A673 (cell line): ENCODE data around the gene ERO1B. TPM values are rescaled to one million over a fixed set of nuclear protein-coding genes. Genes with fewer than 3 reads are reported as not detected.

Experiments used
- BruUV-seq: library from RNA; stranded (reverse); fragments of 400-500 nt; replicated peaks from 2 replicates; lab custom pipeline; 2021; lab: Mats Ljungman, UMichigan
- CTCF ChIA-PET: fragments of 300-600 bp; sonication (Branson Sonifier 250); formaldehyde crosslinking; loops from one replicate; lab custom pipeline; 2022; ENCODE audit warnings: antibody characterized with exemption; lab: Charles Lee
- POLR2A ChIA-PET: fragments of 300-600 bp; sonication (Branson Sonifier 250); formaldehyde crosslinking; loops from one replicate; lab custom pipeline; 2022; ENCODE audit warnings: antibody characterized with exemption; ENCODE audit not compliant: low non-redundant PET; lab: Charles Lee
- DNase-seq: peaks from one replicate; pipeline ENCODE4 v3.0.0-alpha.2; 2015; ENCODE audit warnings: low spot score
- H3K27ac ChIP-seq: fragments of 200-600 bp; sonication (generic); 2 replicates; pipeline ENCODE4 v1.5.1; 2016; ENCODE audit warnings: mixed run types, low read depth, mild to moderate bottlenecking, mixed read lengths, antibody characterized with exemption, low read length; ENCODE audit not compliant: poor library complexity, severe bottlenecking
- H3K27me3 ChIP-seq: fragments of 200-600 bp; sonication (generic); replicated peaks from 2 replicates; pipeline ENCODE4 v1.6.1; 2017; ENCODE audit warnings: mixed run types, low read depth, mild to moderate bottlenecking, mixed read lengths, antibody characterized with exemption, low read length; ENCODE audit not compliant: insufficient read depth, poor library complexity
- H3K36me3 ChIP-seq: fragments of 200-600 bp; sonication (generic); 2 replicates; pipeline ENCODE4 v1.6.1; 2016; ENCODE audit warnings: mixed run types, mild to moderate bottlenecking, mixed read lengths, antibody characterized with exemption, low read length; ENCODE audit not compliant: insufficient read depth, poor library complexity, severe bottlenecking
- H3K4me1 ChIP-seq: fragments of 200-600 bp; sonication (generic); 2 replicates; pipeline ENCODE4 v1.6.1; 2017; ENCODE audit warnings: mixed run types, mild to moderate bottlenecking, mixed read lengths, antibody characterized with exemption, low read length; ENCODE audit not compliant: insufficient read depth, poor library complexity, severe bottlenecking
- H3K4me3 ChIP-seq: fragments of 200-600 bp; sonication (generic); 2 replicates; pipeline ENCODE4 v1.5.1; 2016; ENCODE audit warnings: low read depth, mixed run types, mild to moderate bottlenecking, mixed read lengths, low read length; ENCODE audit not compliant: poor library complexity, severe bottlenecking
- H3K9me3 ChIP-seq: fragments of 200-600 bp; sonication (generic); 2 replicates; pipeline ENCODE4 v1.6.1; 2016; ENCODE audit warnings: mixed run types, low read depth, mild to moderate bottlenecking, mixed read lengths, antibody characterized with exemption, low read length; ENCODE audit not compliant: poor library complexity, severe bottlenecking
- EZH2 ChIP-seq: fragments of 200-600 bp; sonication (generic); IDR thresholded peaks from 2 replicates; pipeline ENCODE4 v1.6.1; 2017; ENCODE audit warnings: borderline replicate concordance, low read depth, mild to moderate bottlenecking, mixed read lengths, antibody characterized with exemption, low read length; ENCODE audit not compliant: poor library complexity, severe bottlenecking
- intact Hi-C: fragments of 100-400 bp; cut with micrococcal nuclease; formaldehyde crosslinking; loops from one replicate; pipeline ENCODE4 v1.10.0; 2022; ENCODE audit not compliant: unreplicated experiment
- total RNA-seq: library from RNA; stranded (reverse); gene quantifications from 2 replicates; pipeline ENCODE4 v1.2.3, GENCODE V29; 2021
- TF ChIP-seq, protein P1 (sequence below): fragments of 300-800, 200-600 bp; sonication (generic); conservative IDR thresholded peaks from 2 replicates; pipeline ENCODE4 v1.5.1; 2017; ENCODE audit warnings: low read depth, mild to moderate bottlenecking, antibody characterized with exemption, low read length, moderate library complexity, mixed read lengths

The ERO1B gene
- total RNA-seq, 1 experiment from 2014 or later: 3.4 TPM

DNA sequence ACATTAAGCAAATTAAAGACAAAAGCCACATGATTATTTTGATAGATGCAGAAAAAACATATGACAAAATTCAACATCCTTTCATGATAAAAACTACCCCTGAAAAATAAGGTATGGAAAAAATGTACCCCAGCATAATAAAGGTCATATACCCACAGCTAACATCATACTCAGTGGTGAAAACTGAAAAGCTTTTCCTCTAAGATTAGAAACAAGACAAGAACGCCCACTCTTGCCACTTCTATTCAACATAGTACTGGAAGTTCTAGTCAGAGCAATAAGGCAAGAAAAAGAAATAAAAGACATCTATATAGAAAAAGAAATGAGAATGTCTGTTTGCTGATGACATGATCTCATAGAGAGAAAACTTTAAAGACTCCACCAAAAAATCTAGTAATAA, 20.7 kb downstream of the ERO1B start:
- no peaks in the 10 kb centered on the region for H3K4me1 ChIP-seq
- no peaks in the 10 kb centered on the region for H3K27me3 ChIP-seq
- no peak overlapping the region for H3K4me3 ChIP-seq
- no peak overlapping the region for H3K27ac ChIP-seq
- CTCF ChIA-PET: no interaction called here
- no peak for TF ChIP-seq EZH2
- TF ChIP-seq, protein P1, sequence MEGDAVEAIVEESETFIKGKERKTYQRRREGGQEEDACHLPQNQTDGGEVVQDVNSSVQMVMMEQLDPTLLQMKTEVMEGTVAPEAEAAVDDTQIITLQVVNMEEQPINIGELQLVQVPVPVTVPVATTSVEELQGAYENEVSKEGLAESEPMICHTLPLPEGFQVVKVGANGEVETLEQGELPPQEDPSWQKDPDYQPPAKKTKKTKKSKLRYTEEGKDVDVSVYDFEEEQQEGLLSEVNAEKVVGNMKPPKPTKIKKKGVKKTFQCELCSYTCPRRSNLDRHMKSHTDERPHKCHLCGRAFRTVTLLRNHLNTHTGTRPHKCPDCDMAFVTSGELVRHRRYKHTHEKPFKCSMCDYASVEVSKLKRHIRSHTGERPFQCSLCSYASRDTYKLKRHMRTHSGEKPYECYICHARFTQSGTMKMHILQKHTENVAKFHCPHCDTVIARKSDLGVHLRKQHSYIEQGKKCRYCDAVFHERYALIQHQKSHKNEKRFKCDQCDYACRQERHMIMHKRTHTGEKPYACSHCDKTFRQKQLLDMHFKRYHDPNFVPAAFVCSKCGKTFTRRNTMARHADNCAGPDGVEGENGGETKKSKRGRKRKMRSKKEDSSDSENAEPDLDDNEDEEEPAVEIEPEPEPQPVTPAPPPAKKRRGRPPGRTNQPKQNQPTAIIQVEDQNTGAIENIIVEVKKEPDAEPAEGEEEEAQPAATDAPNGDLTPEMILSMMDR: no peak
- no TSS peak for BruUV-seq
- DNase-seq: no peak
- no peaks in the 10 kb centered on the region for H3K9me3 ChIP-seq
- intact Hi-C loops: no loop called here
- no peaks in the 10 kb centered on the region for H3K36me3 ChIP-seq
- POLR2A ChIA-PET: no interaction called here

DNA sequence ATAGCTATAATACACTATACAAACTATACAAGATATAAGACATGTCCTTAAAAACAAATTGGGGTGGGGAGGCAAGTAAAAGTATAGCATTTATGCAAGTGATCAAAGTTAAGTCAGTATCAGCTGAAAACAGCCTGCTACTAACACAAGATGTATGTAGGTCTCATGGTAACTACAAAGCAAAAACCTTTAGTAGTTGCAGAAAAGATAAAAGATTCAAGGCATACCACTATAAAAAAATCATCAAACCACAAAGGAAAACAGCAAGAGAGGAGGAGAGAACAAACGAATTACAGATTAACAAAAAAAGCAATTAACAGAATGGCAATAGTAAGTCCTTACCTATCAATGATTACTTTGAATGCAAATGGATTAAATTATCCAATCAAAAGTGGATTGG, 22.7 kb downstream of the ERO1B start:
- intact Hi-C loops: no loop called here
- H3K36me3 ChIP-seq: no peaks in the 10 kb centered on the region
- CTCF ChIA-PET: no interaction called here
- no peak for DNase-seq
- H3K27ac ChIP-seq: no peak overlapping the region
- POLR2A ChIA-PET: no interaction called here
- H3K27me3 ChIP-seq: no peaks in the 10 kb centered on the region
- H3K4me3 ChIP-seq: no peak overlapping the region
- H3K4me1 ChIP-seq: no peaks in the 10 kb centered on the region
- no peak for TF ChIP-seq EZH2
- TF ChIP-seq, protein P1: no peak
- BruUV-seq: no TSS peak
- H3K9me3 ChIP-seq: no peaks in the 10 kb centered on the region

DNA sequence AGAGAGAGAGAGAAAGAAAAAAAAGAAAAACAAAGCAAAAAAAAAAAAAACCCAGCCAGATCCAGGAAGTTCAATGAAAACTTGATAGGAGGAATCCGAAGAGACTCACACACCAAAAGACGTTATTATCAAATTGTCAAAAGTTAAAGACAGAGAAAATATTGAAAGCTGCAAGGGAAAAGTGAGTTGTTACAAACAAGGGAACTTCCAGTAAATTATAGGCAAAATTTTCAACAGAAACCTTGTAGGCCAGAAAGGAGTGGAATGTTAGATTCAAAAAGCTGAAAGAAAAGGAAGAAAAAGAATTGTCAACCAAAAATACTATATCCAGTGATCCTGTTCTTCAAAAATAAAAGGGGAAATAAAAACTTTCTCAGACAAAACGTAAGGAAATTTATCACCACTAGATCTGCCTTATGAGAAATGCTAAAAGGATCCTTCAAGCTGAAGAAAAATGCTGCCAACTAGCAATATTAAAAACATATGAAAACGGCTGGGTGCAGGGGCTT, 23.6 kb downstream of the ERO1B start:
- no peak overlapping the region for H3K4me3 ChIP-seq
- DNase-seq: no peak
- CTCF ChIA-PET: no interaction called here
- H3K27me3 ChIP-seq: no peaks in the 10 kb centered on the region
- intact Hi-C loops: no loop called here
- no peaks in the 10 kb centered on the region for H3K9me3 ChIP-seq
- H3K4me1 ChIP-seq: no peaks in the 10 kb centered on the region
- no TSS peak for BruUV-seq
- POLR2A ChIA-PET: no interaction called here
- TF ChIP-seq EZH2: no peak
- TF ChIP-seq, protein P1: no peak
- no peak overlapping the region for H3K27ac ChIP-seq
- no peaks in the 10 kb centered on the region for H3K36me3 ChIP-seq
